Activated CD4-positive, CD25-positive, alpha-beta regulatory T cell treated with anti-CD3 and anti-CD28 coated beads, Interleukin-2, amount 50 U/mL, for 72 hours (primary cell): ENCODE data around the gene LACTB.
A peak's percentile ranks its signal among the peaks of the same experiment; 100 is the strongest.

Experiments used
- DNase-seq: peaks from one replicate; pipeline ENCODE4 v3.0.0; 2021

The LACTB gene, protein sequence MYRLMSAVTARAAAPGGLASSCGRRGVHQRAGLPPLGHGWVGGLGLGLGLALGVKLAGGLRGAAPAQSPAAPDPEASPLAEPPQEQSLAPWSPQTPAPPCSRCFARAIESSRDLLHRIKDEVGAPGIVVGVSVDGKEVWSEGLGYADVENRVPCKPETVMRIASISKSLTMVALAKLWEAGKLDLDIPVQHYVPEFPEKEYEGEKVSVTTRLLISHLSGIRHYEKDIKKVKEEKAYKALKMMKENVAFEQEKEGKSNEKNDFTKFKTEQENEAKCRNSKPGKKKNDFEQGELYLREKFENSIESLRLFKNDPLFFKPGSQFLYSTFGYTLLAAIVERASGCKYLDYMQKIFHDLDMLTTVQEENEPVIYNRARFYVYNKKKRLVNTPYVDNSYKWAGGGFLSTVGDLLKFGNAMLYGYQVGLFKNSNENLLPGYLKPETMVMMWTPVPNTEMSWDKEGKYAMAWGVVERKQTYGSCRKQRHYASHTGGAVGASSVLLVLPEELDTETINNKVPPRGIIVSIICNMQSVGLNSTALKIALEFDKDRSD

DNA sequence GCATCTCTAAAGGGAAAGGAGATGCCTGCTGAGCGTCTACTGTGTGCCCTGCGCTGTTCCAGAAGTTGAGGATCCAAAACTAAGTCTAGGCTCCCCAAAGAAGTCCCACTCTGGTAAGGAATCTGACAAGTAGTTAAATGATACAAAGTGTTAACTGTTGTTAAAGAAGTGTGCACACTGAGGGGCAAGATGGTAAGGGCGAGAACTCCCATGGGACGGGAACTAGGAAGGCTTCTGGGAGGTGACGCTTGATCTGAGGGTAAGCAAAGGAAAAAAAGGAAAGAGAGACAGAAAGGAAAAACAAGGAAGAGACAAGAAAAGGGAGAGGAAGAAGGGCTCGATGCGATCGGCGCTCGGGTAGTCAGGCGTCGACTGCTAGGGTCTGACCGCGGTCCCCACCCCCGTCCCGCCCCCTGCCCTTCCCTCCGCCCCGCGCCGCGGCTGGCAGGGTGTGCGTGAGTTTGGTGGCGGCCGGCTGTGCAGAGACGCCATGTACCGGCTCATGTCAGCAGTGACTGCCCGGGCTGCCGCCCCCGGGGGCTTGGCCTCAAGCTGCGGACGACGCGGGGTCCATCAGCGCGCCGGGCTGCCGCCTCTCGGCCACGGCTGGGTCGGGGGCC, at the start of gene LACTB:
LACTB (plus strand) TSS at position 480 of the 620 bp plus-strand sequence; CDS start at position 491, 11 bp downstream.
- peak; percentile 77 for DNase-seq

DNA sequence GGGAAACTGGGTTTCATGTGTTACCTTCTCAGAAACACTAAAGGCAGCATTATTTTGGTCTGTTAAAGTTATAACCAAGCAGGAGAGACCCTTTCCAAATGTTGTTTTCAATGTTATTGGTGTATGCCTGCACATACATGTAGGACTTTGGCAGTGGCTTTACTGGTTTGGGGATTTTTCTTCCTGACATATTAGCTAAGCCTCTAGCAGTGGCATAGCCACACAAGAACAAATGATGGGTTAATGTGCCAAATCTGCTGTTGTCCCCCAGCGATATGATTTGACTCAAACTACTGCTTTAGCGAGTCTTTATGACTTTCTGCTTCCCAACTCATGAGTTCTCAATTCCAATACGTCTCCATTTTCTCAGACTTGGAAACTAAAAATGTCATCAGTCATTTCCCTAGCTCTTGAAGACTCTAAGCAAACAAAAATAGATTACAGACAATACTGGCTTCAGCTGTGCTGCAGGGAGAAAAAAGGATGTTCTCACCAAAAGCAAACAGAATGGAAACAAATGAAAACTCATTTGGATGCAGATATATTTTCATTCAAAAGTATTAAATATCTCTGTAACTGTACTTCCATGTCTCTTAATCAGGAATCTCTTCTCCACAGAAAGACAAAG, 49.5 kb upstream of the LACTB start:
- no peak for DNase-seq

DNA sequence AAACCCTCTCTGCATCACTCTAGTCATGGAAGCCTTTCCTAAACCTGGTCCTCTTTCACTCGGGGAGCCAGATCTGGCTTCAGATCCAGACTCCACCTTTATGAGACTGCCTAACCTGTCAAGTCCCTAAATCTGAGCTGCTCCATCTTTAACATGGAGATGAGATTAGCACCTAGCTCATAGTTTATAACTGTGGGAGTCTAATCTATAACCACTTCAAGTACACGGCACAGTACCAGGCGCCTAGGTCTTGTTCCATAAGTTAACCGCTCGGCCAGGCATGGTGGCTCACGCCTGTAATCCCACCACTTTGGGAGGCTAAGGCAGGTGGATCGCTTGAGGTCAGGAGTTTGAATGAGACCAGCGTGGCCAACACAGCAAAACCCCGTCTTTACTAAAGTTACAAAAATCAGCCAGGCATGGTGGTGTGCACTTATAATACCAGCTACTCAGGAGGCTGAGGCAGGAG, 48.8 kb upstream of the LACTB start:
- no peak for DNase-seq

DNA sequence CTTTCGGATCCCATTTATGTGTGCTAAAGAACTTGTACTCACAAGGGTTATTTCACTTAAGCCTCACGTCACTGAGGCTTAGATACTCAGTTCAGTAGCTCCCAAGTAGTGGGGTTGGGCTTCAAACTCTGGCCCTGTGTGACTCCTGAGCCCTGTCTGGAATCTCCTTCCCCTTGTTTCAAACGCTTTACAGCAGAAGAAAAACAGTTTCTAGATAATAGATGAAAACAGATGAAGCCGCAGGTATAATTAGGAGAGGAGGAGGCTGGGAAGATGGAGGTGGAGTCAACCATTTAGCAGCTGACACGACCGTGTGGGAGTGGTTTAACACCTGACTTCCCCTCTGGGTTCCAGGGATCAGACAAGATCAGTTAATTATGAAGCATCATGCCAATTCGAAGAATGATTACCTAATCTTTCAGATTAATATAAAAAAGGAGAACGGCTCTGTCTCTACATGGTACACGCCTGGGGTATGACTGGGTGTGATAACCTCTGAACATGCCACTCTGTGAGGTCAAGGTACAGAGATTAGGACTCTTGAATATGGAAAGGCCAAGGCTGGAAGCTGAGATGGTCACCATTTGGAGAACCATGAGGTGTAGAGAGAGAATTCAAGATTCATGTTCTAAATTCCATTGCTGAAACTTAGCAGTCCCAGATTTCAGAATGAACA, 48.0 kb upstream of the LACTB start:
- no peak for DNase-seq

DNA sequence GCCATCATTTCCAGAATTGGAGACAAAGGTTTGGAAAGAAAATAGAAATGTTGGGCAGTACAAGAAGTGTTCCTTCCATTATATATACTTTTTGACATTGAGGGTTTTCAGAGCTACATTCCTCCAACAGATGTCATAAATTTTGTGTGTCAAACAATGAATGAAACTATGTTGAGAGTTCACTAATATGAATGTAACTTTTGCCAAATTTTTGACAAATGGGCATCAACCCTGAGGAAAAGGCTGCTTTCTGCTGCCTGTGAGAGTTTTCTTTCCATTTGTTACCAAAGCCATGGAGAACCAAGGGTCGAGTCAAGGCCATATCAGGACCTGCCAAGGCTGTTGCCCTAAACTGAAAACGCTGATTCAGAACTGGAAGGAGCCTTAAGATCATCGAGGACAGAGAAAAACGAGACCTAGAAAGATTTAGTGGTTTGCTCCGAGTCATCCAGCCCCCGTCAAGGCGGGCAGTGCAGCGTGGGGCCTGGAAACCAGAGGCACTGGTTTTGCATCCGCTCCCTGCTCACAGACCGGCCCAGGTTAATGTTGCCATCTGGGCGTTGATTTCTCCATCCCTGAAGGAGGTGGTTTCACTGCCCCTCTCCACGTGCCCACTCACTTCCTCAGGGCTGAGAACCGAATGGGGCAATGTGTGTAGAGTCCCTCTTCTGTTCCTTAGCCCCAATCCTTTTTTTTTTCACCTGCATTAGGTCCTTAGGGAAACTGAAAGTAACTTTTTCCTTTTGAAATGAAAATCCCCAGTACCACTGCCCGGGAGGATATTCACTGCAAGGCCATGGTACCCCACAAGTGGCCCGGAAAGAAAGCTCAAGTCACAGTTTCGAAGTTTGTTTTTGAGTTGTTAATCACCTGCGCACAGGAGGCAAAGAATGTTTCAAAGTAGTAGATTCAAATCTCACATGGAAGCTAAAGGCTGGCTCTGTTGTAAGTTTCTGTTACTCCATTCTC, 46.4 kb upstream of the LACTB start:
- DNase-seq = no peak

DNA sequence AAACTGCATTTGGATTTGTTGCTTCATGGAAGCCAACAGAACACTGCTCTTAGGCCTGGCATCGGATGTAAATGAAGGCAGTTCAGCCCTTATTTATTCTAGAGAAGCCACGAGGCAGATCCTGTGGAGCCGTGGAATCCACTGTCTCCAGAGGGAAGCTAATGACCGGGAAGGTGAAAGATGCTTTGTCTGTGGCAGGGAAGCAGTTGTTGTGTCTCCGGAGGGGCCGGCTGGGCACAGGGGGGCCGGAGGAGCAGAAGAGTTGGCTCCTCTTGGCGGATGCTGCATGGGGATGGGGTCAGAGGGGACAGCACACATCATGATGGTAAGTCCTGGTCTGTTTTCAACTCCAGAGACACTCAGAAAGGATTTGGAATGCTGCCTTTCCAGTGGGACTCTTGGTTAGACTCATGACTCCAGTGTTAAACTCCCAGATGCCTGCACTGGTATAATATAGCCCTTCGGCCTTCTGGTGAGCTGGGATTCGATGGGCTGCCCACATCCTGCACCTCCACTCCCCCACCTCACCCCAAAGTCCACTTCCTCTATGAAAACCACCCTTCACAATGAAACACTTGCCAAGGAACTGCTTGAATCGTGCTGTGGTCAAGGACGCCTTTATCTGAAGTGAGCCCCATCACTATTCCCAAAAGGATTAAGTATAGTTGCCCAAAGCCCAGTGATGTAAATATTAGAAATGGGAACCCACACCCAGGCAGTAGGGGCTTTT, 45.5 kb upstream of the LACTB start:
- no peak for DNase-seq

DNA sequence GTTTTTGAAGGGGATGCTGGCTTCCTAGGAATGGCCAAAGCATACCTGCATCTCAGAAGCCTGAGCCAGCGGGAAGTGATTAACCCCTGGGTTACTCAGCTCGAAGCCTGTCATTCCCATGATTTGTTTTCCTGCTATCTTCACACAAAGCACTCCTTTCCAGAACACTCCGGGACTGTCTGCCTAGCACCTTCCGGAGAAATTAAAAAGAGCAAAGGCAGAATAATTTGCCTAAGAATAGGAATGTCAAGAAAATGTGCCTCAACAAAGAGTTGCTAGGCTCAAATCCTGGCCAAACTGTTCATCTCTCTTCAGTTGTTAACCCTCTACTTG, 45.0 kb upstream of the LACTB start:
- no peak for DNase-seq

DNA sequence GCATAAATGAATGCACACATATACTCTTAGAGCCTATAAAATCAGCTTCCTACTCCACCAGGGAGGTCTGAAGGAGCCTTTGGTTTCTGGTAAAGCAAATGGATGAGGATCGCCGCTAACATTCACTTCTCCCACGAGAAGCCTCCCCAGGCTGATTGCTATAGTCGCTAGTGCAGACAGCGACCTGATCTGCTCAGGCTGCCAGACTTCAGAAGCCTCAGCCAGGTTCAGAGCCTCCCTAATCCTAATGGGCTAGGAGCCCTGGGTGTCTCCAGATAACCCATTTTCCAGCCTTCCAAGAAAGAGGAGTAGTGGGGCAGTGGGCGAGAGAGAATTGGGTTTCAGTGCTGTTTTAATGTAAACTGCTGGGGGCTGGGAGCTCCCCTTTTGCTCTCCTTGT, 43.7 kb upstream of the LACTB start:
- no peak for DNase-seq

DNA sequence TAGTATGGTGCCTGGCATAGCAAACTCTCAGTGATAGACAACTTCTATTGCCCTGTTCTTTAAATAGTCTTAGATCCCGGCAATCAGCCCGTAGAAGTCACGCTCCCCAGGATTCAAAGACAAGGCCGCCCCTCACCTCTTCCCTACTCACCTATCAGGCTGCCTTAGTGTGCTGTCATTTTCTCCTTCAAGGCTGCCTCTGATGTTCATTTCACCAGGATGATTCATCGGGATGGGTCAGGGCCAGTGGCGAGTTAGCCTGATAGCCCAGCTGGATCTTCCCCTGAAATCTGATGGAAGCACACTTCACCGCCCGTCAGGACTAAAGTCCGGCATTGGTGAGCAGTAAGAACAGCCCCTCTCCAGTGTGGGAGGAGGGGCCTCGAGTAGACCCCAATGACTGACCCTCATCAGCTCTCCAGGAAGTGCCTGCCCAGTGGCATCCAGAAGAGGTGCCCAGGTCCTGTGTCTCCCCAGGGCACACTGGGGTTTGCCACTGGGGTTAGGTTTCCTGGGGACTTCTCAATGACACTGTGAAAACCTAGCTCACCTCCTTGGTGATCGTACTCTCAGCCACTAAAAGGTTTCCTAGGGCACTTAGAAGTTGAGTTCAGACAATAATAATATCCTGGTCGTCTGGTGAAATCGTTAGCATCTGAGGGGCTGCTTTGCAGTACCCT, 41.6 kb upstream of the LACTB start:
- DNase-seq = no peak

DNA sequence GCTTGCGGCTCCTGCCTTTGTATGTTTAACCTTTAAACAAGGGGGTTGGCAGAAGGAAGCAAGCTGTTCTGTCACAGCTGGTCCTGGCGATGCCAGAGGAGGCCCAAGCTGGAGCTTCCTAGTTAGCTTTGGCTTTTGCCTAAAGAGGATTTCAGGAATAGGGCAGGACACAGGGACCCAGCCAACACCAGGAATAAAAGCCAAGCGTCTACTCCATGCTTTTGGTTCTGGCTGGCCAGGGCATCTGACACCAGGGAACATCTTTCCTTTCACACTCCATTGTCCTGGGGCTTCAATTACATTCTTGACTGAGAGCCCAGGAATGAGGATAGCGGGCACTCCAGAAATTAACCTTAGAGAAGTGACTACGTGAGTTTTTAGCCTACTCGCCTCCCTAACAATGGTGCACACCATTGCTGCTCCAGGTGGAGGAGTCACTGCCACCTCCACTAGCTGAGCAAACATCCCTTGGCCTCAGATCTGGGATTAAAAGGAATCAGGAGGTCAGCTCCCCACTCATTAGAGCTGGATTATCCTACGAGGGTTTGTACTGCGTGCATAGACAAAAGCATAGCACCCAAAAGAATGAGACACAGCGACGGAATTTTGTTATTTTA, 40.9 kb upstream of the LACTB start:
- no peak for DNase-seq

DNA sequence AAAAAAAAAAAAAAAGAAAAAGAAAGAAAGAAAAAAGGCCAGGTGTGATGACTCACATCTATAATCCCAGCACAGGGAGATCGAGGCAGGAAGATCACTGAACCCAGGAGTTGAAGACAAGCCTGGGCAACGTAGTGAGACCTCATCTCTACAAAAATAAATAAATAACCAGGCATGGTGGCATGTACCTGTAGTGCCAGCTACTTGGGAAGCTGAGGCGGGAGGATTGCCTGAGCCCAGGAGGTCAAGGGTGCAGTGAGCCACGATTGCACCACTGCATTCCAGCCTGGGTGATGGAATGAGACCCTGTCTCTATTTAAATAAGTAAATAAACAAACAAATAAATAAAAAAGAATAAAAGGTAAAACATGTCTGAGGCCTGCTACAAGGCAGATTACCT, 39.3 kb upstream of the LACTB start:
- DNase-seq = no peak

DNA sequence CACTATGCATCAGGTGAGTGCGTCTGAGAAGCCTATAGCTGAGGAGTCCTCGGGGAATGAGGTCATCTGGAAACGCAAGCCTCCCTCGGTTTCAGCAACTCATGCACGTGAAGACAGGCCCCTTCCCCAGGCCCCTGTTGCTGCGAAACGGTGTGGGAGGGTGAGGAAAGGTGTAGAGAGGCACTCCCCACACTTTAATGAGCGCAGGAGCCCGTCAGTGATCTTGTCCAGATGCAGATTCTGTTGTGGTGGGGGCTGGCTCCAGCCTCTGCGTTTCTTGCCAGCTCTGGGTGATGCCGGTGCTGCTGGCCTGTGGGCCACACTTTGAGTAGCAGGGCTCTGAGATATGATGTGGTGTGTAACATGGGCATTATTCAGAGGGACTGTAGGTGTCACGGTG, 38.6 kb upstream of the LACTB start:
- DNase-seq = no peak

DNA sequence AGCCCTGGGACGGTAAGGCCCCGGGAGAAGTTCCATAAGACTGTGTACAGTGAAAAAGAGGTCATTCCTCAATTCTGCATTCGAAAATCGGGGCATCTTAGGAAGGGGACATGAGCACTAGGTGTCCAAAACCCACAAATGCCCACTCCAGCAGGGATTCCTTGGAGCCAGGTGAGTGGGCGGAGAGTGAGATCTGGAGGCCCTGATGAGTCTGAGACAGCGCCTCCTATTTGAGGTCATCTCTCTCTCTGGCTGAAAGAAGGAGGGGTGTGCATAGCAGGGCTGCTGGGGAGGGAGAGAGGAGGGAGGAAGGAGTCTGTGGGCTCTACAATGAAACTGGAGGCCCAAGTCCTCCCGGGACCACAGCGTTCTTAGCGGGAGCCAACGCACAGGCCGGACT, 38.1 kb upstream of the LACTB start:
- no peak for DNase-seq

DNA sequence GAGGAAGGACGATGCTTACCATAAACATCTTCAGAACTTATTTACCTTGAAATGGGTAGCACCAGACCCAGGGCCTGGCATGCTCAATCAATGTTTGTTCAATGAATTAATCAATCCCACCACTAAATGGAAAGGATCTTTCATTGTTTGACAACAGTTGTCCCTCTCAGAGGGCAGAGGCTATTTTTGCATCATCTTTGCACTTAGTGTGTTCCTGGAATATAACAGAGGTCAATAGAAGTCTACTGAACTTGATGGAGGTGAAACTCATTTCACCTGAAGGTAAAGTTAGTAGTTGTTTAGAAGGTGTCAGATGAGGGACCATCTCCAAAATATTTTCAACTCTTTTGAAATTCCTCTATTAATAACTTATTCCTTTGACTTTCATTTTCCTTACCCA, 36.9 kb upstream of the LACTB start:
- no peak for DNase-seq

DNA sequence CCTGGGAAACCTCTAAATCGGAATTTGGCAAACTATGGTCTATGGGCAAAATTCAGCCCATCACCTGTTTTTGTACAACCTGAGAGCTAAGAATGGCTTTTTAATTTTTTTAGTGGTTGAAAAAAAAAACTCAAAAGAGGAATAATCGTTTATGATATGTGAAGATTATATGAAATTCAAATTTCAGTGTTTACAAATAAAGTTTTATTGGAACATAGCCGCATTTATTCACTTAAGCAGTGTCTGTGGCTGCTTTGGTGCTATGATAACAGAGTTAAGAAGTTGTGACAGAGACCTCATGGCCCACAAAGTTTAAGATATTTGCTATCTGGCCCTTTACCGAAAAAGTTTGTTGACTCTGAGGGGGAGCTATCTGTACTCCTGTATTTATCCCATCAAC, 36.4 kb upstream of the LACTB start:
- no peak for DNase-seq

DNA sequence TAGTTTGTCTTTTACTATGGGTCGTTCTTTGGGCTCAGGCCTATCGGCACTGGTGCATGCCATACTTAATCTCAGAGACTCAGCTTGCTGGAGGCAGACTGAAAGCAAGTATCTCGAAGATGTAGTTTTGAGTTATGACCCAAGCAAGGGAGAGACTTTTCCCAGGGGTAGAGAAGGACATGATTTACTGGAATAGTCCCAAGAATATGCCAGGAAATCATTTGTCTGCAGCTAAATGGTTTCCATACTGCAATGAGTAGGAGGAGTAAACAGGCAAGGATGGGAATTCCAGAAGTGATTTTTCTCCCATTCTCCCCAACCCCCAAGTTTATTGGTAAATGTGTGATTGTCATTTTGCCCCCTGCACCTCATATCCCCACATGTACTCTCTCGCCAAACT, 35.4 kb upstream of the LACTB start:
- DNase-seq = no peak

DNA sequence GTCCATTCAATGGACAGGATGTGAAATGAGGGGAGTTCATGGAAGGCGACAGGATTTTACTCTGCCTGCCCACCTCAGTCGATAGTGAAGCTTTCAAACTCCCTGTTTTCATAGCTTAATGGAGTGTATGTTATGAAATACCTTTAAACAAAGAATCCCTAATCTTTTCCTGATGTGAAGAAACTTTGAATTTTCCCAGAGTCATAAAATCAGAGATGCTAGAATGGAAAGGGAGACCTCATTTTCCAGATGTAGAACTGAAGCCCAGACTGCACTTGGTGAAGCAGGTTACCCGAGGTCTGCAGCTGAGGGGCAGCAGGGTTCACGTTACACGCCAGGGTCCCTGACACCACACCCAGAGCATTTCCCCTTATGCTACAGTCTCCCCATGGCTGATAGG, 34.7 kb upstream of the LACTB start:
- no peak for DNase-seq

DNA sequence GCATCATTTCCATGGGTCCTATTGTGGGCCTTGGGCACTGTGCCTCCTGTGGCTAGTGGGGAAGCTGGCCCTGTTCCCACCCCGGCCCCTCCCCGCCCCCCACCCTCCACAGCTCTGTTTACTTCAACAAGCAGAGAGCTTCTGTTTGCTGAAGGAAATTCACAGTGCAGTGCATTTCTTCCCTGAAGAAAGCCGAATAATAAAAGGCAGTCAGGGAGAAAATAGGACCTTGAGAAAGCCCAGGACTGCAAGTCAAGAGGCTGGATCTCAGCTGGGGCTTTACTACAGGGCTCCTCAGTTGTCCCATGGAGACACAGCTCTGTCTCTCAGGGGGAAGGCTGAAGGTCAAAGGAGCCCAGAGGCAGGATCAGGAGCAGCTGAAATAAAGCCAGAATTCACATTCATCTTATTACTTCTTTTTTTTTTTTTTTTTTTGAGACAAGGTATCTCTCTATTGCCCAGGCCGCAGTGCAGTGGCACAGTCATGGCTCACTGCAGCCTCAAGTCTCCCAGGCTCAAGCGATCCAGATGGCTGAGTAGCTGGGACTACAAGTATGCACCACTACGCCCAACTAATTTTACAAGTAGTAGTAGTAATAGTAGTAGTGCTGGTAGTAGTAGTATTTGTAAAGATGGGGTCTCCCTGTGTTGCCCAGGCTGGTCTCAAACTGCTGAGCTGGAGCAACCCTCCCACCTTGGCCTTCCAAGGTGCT, 33.0 kb upstream of the LACTB start:
- no peak for DNase-seq

DNA sequence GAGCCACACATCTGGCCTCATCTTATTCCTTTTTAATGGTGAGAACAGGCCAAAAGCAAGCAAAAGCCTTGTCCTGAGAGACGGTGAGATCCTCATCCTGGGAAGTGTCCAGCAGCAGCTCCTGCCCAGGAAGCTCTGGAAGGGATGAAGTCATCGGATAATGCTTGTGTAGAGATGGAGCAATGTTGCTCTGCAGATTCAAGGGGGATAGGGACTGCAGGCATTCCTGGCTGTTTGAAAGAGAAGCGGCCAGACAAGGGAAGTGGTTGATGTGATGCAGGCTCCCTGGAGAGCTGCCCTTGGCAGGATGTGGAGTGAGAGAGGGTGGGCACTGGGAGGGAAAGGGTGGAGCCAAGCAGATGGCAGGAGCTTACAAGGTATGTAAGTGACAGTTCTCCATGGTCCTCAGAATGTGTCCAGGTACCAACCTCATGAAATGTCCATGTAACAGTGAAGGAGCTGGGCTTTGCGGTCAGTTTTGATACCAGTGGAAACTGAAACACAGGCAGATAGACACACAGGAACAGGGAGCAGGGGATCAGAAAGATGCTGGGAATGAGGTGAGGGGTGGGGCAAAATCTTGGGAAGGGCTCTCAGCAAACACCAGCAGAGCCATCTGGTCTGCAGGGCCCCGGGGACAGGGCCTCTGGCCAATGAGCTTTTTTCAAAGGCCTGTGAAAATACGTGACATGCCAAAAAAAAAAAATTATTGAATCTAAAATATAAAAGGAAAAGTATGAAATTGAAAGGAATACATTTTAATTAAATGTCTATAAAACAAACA, 32.2 kb upstream of the LACTB start:
- no peak for DNase-seq
